HEK293 (cell line): ENCODE results near the gene PDE4B.

Experiments
- CTCF ChIA-PET: fragments of 350-600 bp; formaldehyde crosslinking; extraction: SDS; loops from one replicate; lab custom pipeline; 2021; ENCODE audit warnings: antibody characterized with exemption; lab: Yijun Ruan, JAX
- POLR2A ChIA-PET: fragments of 300-600 bp; formaldehyde crosslinking; extraction: SDS; loops from one replicate; lab custom pipeline; 2020; ENCODE audit warnings: antibody characterized with exemption, inconsistent platforms; lab: Yijun Ruan, JAX
- H3K27ac ChIP-seq: fragments of 200-500 bp; sonication (Bioruptor generic); 2 replicates; pipeline ENCODE4 v1.5.1; 2014; ENCODE audit warnings: low read depth, low read length, control low read depth, inconsistent platforms; ENCODE audit errors: extremely low read depth
- H3K36me3 ChIP-seq, 2 experiments: fragments of 200-500 bp in 1 of 2; sonication (Bioruptor generic) in 1 of 2; 1 replicate in 1 of 2; 2 replicates in 1 of 2; pipeline ENCODE4 v1.5.1; 2014 to 2017; ENCODE audit warnings: inconsistent platforms in 2 of 2, low read length in 2 of 2; ENCODE audit not compliant: control insufficient read depth in 2 of 2, insufficient read depth in 1 of 2
- H3K4me1 ChIP-seq: fragments of 200-500 bp; sonication (Bioruptor generic); 2 replicates; pipeline ENCODE4 v1.5.1; 2014; ENCODE audit warnings: mild to moderate bottlenecking, low read length, inconsistent platforms; ENCODE audit not compliant: control insufficient read depth, insufficient read depth
- H3K4me3 ChIP-seq: 2 replicates; pipeline ENCODE4 v1.5.1; 2011; ENCODE audit warnings: low read depth, mild to moderate bottlenecking, control low read depth, low read length, moderate library complexity
- H3K9me3 ChIP-seq: fragments of 200-500 bp; sonication (Bioruptor generic); 2 replicates; pipeline ENCODE4 v1.5.1; 2014; ENCODE audit warnings: low read depth, low read length, inconsistent platforms; ENCODE audit not compliant: control insufficient read depth, insufficient read depth
- EGR2 ChIP-seq: fragments of 450-650 bp; formaldehyde crosslinking; IDR thresholded peaks from 2 replicates; pipeline ENCODE4 v1.5.1; 2016; ENCODE audit warnings: low read depth, missing biosample characterization, missing genetic modification characterization
- KLF16 ChIP-seq: fragments of 450-650 bp; formaldehyde crosslinking; IDR thresholded peaks from 2 replicates; pipeline ENCODE4 v1.5.1; 2017; ENCODE audit warnings: missing biosample characterization, missing genetic modification characterization
- MYNN ChIP-seq: fragments of 450-650 bp; formaldehyde crosslinking; IDR thresholded peaks from 2 replicates; pipeline ENCODE4 v1.5.1; 2016; ENCODE audit warnings: missing biosample characterization, missing genetic modification characterization, borderline replicate concordance
- ZBTB20 ChIP-seq: fragments of 450-650 bp; formaldehyde crosslinking; IDR thresholded peaks from 2 replicates; pipeline ENCODE4 v1.5.1; 2016; ENCODE audit warnings: missing biosample characterization, missing genetic modification characterization
- ZNF155 ChIP-seq: fragments of 450-650 bp; formaldehyde crosslinking; IDR thresholded peaks from 2 replicates; pipeline ENCODE4 v1.5.1; 2016; ENCODE audit warnings: missing biosample characterization, missing genetic modification characterization
- ZNF169 ChIP-seq: fragments of 450-650 bp; formaldehyde crosslinking; IDR thresholded peaks from 2 replicates; pipeline ENCODE4 v1.5.1; 2016; ENCODE audit warnings: missing biosample characterization, missing genetic modification characterization
- ZNF211 ChIP-seq: fragments of 450-650 bp; formaldehyde crosslinking; IDR thresholded peaks from 2 replicates; pipeline ENCODE4 v1.5.1; 2016; ENCODE audit warnings: low read depth, missing biosample characterization, missing genetic modification characterization
- ZNF221 ChIP-seq: fragments of 450-650 bp; formaldehyde crosslinking; IDR thresholded peaks from 2 replicates; pipeline ENCODE4 v1.5.1; 2017; ENCODE audit warnings: missing biosample characterization, missing genetic modification characterization, borderline replicate concordance
- ZNF24 ChIP-seq: fragments of 450-650 bp; formaldehyde crosslinking; IDR thresholded peaks from 2 replicates; pipeline ENCODE4 v1.5.1; 2016; ENCODE audit warnings: missing biosample characterization, missing genetic modification characterization
- ZNF391 ChIP-seq: fragments of 450-650 bp; formaldehyde crosslinking; IDR thresholded peaks from 2 replicates; pipeline ENCODE4 v1.5.1; 2016; ENCODE audit warnings: low read depth, missing biosample characterization, missing genetic modification characterization, borderline replicate concordance
- ZNF501 ChIP-seq: fragments of 450-650 bp; formaldehyde crosslinking; IDR thresholded peaks from 2 replicates; pipeline ENCODE4 v1.5.1; 2016; ENCODE audit warnings: missing biosample characterization, missing genetic modification characterization
- ZNF514 ChIP-seq: fragments of 450-650 bp; formaldehyde crosslinking; IDR thresholded peaks from 2 replicates; pipeline ENCODE4 v1.5.1; 2016; ENCODE audit warnings: missing biosample characterization, missing genetic modification characterization
- ZNF548 ChIP-seq: fragments of 450-650 bp; formaldehyde crosslinking; IDR thresholded peaks from 2 replicates; pipeline ENCODE4 v1.5.1; 2016; ENCODE audit warnings: missing biosample characterization, missing genetic modification characterization
- ZNF558 ChIP-seq: fragments of 450-650 bp; formaldehyde crosslinking; IDR thresholded peaks from 2 replicates; pipeline ENCODE4 v1.5.1; 2016; ENCODE audit warnings: missing biosample characterization, missing genetic modification characterization
- ZNF561 ChIP-seq: fragments of 450-650 bp; IDR thresholded peaks from 2 replicates; pipeline ENCODE4 v1.5.1; 2018; ENCODE audit warnings: missing biosample characterization, missing genetic modification characterization, borderline replicate concordance
- ZNF677 ChIP-seq: fragments of 450-650 bp; IDR thresholded peaks from 2 replicates; pipeline ENCODE4 v1.5.0; 2018; ENCODE audit warnings: missing biosample characterization, mild to moderate bottlenecking, missing genetic modification characterization, moderate library complexity
- ZNF843 ChIP-seq: fragments of 450-650 bp; formaldehyde crosslinking; IDR thresholded peaks from 2 replicates; pipeline ENCODE4 v1.5.1; 2016; ENCODE audit warnings: missing biosample characterization, missing genetic modification characterization
- ZSCAN23 ChIP-seq: fragments of 450-650 bp; formaldehyde crosslinking; IDR thresholded peaks from 2 replicates; pipeline ENCODE4 v1.5.1; 2016; ENCODE audit warnings: missing biosample characterization, missing genetic modification characterization
- TF ChIP-seq, protein P1 (sequence below): fragments of 450-650 bp; formaldehyde crosslinking; IDR thresholded peaks from 2 replicates; pipeline ENCODE4 v1.5.1; 2016; ENCODE audit warnings: missing biosample characterization, missing genetic modification characterization
- TF ChIP-seq, protein P2 (sequence below): fragments of 450-650 bp; formaldehyde crosslinking; IDR thresholded peaks from 2 replicates; pipeline ENCODE4 v1.5.1; 2016; ENCODE audit warnings: missing biosample characterization, missing genetic modification characterization
- TF ChIP-seq, protein P3 (sequence below): fragments of 450-650 bp; formaldehyde crosslinking; IDR thresholded peaks from 2 replicates; pipeline ENCODE4 v1.5.1; 2017; ENCODE audit warnings: missing biosample characterization, missing genetic modification characterization

PDE4B gene

GRCh38 chr1:66274634-66275033 lies 481.9 kb downstream of the PDE4B start:
- TF ChIP-seq KLF16 (tag by site-specific recombination) (no peak), ZNF548 (tag by site-specific recombination) (no peak), ZNF155 (tag by site-specific recombination) (no peak), ZSCAN23 (tag by site-specific recombination) (no peak), ZNF558 (tag by site-specific recombination) (no peak), ZNF843 (tag by site-specific recombination) (no peak), MYNN (no peak), ZNF221 (no peak), ZNF211 (tag by site-specific recombination) (no peak), ZNF514 (tag by site-specific recombination) (no peak), ZNF169 (tag by site-specific recombination) (no peak), ZNF391 (tag by site-specific recombination) (no peak), ZNF677 (tag by site-specific recombination) (no peak)
- TF ChIP-seq, protein P1, sequence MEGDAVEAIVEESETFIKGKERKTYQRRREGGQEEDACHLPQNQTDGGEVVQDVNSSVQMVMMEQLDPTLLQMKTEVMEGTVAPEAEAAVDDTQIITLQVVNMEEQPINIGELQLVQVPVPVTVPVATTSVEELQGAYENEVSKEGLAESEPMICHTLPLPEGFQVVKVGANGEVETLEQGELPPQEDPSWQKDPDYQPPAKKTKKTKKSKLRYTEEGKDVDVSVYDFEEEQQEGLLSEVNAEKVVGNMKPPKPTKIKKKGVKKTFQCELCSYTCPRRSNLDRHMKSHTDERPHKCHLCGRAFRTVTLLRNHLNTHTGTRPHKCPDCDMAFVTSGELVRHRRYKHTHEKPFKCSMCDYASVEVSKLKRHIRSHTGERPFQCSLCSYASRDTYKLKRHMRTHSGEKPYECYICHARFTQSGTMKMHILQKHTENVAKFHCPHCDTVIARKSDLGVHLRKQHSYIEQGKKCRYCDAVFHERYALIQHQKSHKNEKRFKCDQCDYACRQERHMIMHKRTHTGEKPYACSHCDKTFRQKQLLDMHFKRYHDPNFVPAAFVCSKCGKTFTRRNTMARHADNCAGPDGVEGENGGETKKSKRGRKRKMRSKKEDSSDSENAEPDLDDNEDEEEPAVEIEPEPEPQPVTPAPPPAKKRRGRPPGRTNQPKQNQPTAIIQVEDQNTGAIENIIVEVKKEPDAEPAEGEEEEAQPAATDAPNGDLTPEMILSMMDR = no peak
- TF ChIP-seq, protein P2, sequence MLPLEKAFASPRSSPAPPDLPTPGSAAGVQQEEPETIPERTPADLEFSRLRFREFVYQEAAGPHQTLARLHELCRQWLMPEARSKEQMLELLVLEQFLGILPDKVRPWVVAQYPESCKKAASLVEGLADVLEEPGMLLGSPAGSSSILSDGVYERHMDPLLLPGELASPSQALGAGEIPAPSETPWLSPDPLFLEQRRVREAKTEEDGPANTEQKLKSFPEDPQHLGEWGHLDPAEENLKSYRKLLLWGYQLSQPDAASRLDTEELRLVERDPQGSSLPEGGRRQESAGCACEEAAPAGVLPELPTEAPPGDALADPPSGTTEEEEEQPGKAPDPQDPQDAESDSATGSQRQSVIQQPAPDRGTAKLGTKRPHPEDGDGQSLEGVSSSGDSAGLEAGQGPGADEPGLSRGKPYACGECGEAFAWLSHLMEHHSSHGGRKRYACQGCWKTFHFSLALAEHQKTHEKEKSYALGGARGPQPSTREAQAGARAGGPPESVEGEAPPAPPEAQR = no peak
- TF ChIP-seq, protein P3, sequence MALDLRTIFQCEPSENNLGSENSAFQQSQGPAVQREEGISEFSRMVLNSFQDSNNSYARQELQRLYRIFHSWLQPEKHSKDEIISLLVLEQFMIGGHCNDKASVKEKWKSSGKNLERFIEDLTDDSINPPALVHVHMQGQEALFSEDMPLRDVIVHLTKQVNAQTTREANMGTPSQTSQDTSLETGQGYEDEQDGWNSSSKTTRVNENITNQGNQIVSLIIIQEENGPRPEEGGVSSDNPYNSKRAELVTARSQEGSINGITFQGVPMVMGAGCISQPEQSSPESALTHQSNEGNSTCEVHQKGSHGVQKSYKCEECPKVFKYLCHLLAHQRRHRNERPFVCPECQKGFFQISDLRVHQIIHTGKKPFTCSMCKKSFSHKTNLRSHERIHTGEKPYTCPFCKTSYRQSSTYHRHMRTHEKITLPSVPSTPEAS = no peak
- TF ChIP-seq, all 188 proteins: peak for 0
- H3K4me1 ChIP-seq = peaks cover 5% of the 10 kb centered on the region
- no peak overlapping the region for H3K4me3 ChIP-seq
- H3K36me3 ChIP-seq = no peaks in the 10 kb centered on the region
- POLR2A ChIA-PET = no interaction called here
- CTCF ChIA-PET = interaction anchor here (1.0 kb wide), 1 partner anchor 32 kb away, joined by 4 read pairs; no protein-coding TSS in a partner anchor
- H3K9me3 ChIP-seq = no peaks in the 10 kb centered on the region
- no peak overlapping the region for H3K27ac ChIP-seq

- no peaks in the 10 kb centered on the region for H3K36me3 ChIP-seq
- POLR2A ChIA-PET = no interaction called here
- no peaks in the 10 kb centered on the region for H3K9me3 ChIP-seq
- CTCF ChIA-PET = interaction anchor here (1.0 kb wide), 1 partner anchor 32 kb away, joined by 4 read pairs; no protein-coding TSS in a partner anchor
- peaks cover 5% of the 10 kb centered on the region for H3K4me1 ChIP-seq
- no peak overlapping the region for H3K4me3 ChIP-seq
- TF ChIP-seq EGR2 (no peak), ZBTB20 (peak; percentile 56), ZNF501 (tag by site-specific recombination) (no peak), ZNF561 (tag by site-specific recombination) (no peak), ZNF24 (tag by site-specific recombination) (no peak)
- H3K27ac ChIP-seq = no peak overlapping the region
Measured at GRCh38 chr1:66275083-66275482, 482.4 kb downstream of the PDE4B start.
